Breast epithelium (tissue), 3 donors: ENCODE results near the gene KLHL41.

Source experiments
- POLR2A ChIP-seq: fragments of 450-650 bp; IDR thresholded peaks from one replicate; pipeline ENCODE4 v1.6.1; 2016; ENCODE audit warnings: antibody characterized with exemption, mild to moderate bottlenecking, moderate library complexity
- TF ChIP-seq, protein P1 (sequence below), 3 donors: fragments of 450-650 bp; IDR thresholded peaks; one replicate each; pipeline ENCODE4 v1.5.1; 2016 to 2017; ENCODE audit warnings: antibody characterized with exemption in 3 of 3, mild to moderate bottlenecking in 3 of 3, moderate library complexity in 3 of 3

DNA sequence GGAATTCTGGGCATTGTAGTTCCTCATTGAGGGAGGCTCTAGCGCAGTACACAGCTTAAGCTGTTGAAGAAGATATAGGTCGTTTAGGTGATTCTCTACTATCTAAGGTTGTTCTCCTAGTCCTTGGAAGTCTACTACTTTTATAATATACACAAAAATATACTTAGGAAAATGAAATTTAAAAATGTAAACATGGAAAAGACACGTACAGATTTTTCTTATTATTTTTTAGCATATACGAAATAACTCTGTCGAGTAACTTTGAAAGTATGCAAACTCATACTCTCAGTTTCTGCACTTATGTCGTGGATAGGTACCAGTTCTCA, 64.4 kb downstream of the KLHL41 start:
- TF ChIP-seq POLR2A = no peak
- TF ChIP-seq, protein P1, sequence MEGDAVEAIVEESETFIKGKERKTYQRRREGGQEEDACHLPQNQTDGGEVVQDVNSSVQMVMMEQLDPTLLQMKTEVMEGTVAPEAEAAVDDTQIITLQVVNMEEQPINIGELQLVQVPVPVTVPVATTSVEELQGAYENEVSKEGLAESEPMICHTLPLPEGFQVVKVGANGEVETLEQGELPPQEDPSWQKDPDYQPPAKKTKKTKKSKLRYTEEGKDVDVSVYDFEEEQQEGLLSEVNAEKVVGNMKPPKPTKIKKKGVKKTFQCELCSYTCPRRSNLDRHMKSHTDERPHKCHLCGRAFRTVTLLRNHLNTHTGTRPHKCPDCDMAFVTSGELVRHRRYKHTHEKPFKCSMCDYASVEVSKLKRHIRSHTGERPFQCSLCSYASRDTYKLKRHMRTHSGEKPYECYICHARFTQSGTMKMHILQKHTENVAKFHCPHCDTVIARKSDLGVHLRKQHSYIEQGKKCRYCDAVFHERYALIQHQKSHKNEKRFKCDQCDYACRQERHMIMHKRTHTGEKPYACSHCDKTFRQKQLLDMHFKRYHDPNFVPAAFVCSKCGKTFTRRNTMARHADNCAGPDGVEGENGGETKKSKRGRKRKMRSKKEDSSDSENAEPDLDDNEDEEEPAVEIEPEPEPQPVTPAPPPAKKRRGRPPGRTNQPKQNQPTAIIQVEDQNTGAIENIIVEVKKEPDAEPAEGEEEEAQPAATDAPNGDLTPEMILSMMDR (IDR thresholded peaks at IDR 0.05) = no peak
